BLaER1 (cell line): ENCODE data around the gene PODXL2.
A peak's percentile ranks its signal among the peaks of the same experiment; 100 is the strongest.
"Not testable (repeated sequence)": the region's sequence is repeated elsewhere in the genome, so short reads cannot be mapped to it uniquely, and the experiment has no call there.

Source experiments
- H3K27ac ChIP-seq: shearing (Covaris generic); formaldehyde crosslinking; 2 replicates; pipeline ENCODE4 v1.8.1; 2022
- H3K27me3 ChIP-seq: shearing (Covaris generic); formaldehyde crosslinking; 2 replicates; pipeline ENCODE4 v1.8.1; 2022
- H3K36me3 ChIP-seq: shearing (Covaris generic); formaldehyde crosslinking; 2 replicates; pipeline ENCODE4 v1.8.1; 2022
- H3K4me1 ChIP-seq: shearing (Covaris generic); formaldehyde crosslinking; 2 replicates; pipeline ENCODE4 v1.8.1; 2022
- H3K4me2 ChIP-seq: shearing (Covaris generic); formaldehyde crosslinking; 2 replicates; pipeline ENCODE4 v1.8.1; 2022
- H3K4me3 ChIP-seq: shearing (Covaris generic); formaldehyde crosslinking; 2 replicates; pipeline ENCODE4 v1.8.1; 2022
- H3K9ac ChIP-seq: shearing (Covaris generic); formaldehyde crosslinking; 2 replicates; pipeline ENCODE4 v1.8.1; 2022
- H3K9me3 ChIP-seq: shearing (Covaris generic); formaldehyde crosslinking; 2 replicates; pipeline ENCODE4 v1.8.1; 2022
- H4K20me1 ChIP-seq: shearing (Covaris generic); formaldehyde crosslinking; 2 replicates; pipeline ENCODE4 v1.8.1; 2022
- Cebpa-rat ChIP-seq: shearing (Covaris generic); IDR thresholded peaks from 2 replicates; pipeline ENCODE4 v1.8.1; 2022

The PODXL2 gene

DNA sequence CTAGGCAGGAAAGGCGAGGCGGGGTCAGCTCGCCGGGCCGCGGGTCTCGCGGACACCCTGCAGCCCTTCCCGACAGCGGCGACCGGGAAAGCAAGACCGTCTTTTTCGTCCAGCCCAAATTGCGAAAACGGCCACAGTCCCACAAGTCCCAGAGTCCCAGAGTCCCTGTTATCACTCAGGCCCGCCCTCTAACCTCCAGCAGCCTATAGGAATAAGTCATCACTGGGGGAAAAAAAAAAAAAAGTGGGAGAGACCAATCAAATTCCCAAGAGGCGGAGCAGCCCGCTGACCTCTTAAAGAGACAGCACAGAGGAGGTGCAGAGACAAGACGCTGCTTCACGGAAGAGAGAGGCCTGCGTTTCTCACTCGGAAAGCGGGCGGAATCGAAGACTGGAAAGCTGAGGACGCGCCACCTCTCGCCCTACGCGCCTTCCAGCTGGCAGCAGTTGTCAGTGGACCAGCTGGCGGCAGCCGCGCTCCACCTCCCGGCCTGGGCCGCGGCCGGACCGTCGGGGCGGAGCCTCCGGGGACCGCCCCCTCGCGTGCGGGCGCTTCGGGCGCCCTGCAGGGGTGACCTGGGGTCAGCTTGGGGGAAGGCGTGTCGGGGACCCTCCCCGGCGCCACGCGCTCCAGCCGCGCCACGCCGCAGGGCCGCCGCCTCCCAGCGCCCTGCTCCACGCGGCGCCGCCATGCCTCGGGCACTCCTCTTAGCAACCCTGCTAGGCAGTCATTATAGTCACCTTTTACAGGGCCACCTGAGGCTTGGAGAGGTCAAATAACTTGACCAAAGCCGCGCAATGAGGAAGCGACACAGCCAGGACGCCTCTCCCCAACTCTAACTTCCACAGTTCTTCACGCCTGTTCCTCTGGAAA lies 38.2 kb upstream of the PODXL2 start, which contains the start of gene TPRA1:
Gene TPRA1, minus strand, starts transcription at position 141 of the 873 bp plus-strand sequence. CDS start 10,587 bp downstream, outside the sequence.
- H3K4me2 ChIP-seq, result peak within 1 kb of the TSS; percentile 100
- peaks cover 46% of the 10 kb centered on the region for H4K20me1 ChIP-seq
- H3K36me3 ChIP-seq, result peaks cover 22% of the 10 kb centered on the region
- peaks cover 39% of the 10 kb centered on the region for H3K4me1 ChIP-seq
- H3K27me3 ChIP-seq, result no peaks in the 10 kb centered on the region
- peak within 1 kb of the TSS; percentile 94 for H3K27ac ChIP-seq
- no peak for TF ChIP-seq Cebpa-rat
- peak within 1 kb of the TSS; percentile 99 for H3K4me3 ChIP-seq
- peak within 1 kb of the TSS; percentile 95 for H3K9ac ChIP-seq
- H3K9me3 ChIP-seq, result no peaks in the 10 kb centered on the region

DNA sequence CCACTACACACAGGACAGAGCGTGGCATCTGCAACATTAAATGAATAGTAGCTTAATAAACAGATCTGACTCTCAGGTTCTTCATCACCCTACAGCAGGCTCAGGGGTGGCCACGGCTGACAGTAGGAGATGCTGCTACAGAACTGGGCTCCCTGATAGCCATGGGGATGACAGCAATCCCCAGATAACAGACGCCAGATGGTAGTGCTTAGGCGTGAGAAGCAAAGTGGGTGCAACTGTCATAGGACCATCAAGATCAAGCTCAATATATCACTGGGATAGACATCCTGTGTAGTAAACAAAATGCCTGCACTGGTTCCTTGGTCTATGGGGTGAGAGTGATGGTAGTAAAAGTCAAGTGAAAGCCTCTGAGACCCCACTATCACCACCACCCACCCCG lies 35.8 kb upstream of the PODXL2 start:
- Histone ChIP-seq H3K4me2 (no peak overlapping the region), H3K4me3 (no peak overlapping the region), H3K27me3 (no peaks in the 10 kb centered on the region), H4K20me1 (peaks cover 22% of the 10 kb centered on the region), H3K4me1 (peaks cover 39% of the 10 kb centered on the region), H3K9ac (no peak overlapping the region), H3K9me3 (no peaks in the 10 kb centered on the region), H3K27ac (no peak overlapping the region), H3K36me3 (no peaks in the 10 kb centered on the region)
- TF ChIP-seq Cebpa-rat, result no peak

DNA sequence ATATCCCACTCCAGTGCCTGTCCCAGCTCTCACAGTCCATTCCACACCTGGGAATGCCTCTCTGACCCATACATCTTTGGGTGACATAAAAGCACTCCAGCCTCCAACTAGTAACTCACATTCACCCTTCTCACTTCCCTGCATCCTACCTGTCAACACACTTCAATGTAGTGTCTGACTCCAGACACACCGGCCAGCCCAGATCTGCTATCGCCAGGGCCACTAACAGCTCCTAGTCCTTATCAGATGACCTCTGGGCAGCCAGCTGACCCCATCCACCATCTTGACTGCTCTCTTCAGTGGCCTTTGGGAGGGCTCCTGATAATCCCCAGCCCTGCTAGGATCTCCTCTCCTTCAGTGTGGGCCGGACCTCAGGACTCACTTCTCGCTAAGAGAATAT lies 33.7 kb upstream of the PODXL2 start:
- H3K4me3 ChIP-seq, result no peak overlapping the region
- H3K4me1 ChIP-seq, result peaks cover 44% of the 10 kb centered on the region
- H3K4me2 ChIP-seq, result no peak overlapping the region
- no peak overlapping the region for H3K9ac ChIP-seq
- H3K27ac ChIP-seq, result no peak overlapping the region
- H3K36me3 ChIP-seq, result peaks cover 12% of the 10 kb centered on the region
- H3K9me3 ChIP-seq, result no peaks in the 10 kb centered on the region
- TF ChIP-seq Cebpa-rat, result no peak
- no peaks in the 10 kb centered on the region for H3K27me3 ChIP-seq
- peaks cover under 1% of the 10 kb centered on the region for H4K20me1 ChIP-seq

DNA sequence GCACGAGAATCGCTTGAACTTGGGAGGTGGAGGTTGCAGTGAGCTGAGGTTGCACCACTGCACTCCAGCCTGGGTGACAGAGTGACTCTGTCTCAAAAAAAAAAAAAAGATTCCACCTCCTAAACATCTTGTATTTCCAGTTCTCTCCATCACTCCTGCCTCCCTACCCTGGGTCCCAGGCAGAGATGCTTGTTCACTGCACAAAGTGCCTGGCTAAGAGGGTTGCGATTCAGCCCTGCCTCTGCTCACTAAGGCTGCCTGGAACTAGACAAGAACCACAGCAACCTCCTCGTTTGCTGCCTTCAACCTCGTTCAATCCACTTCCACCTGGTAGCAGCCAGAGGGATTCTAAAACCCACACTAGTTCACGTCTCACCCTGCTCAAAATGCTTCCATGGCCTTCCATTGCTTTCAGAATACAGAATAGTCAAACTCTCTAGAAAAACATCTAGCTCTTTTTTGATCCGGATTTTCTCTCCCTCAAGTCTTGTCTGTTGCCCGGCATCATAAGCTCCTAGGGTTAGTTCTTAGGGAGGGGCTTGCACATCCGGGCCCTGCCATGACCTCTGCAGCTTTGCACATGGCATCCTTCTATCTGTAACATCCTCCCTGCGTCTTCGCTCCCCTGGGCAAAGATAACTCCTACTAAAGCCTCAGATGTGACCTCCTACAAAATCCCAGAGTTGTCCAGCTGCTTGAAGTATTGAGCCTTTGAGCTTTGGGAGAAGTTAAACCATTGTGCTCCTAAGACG lies 31.8 kb upstream of the PODXL2 start:
- Histone ChIP-seq H3K4me3 (peak overlapping the region; percentile 84), H3K27ac (peak overlapping the region; percentile 99), H3K9me3 (no peaks in the 10 kb centered on the region), H3K4me1 (peaks cover 51% of the 10 kb centered on the region), H3K4me2 (peak overlapping the region; percentile 96), H3K36me3 (peaks cover 31% of the 10 kb centered on the region), H3K9ac (peak overlapping the region; percentile 99; the same call in 1 of the 2 replicates), H3K27me3 (no peaks in the 10 kb centered on the region), H4K20me1 (peaks cover 10% of the 10 kb centered on the region)
- TF ChIP-seq Cebpa-rat, result no peak

DNA sequence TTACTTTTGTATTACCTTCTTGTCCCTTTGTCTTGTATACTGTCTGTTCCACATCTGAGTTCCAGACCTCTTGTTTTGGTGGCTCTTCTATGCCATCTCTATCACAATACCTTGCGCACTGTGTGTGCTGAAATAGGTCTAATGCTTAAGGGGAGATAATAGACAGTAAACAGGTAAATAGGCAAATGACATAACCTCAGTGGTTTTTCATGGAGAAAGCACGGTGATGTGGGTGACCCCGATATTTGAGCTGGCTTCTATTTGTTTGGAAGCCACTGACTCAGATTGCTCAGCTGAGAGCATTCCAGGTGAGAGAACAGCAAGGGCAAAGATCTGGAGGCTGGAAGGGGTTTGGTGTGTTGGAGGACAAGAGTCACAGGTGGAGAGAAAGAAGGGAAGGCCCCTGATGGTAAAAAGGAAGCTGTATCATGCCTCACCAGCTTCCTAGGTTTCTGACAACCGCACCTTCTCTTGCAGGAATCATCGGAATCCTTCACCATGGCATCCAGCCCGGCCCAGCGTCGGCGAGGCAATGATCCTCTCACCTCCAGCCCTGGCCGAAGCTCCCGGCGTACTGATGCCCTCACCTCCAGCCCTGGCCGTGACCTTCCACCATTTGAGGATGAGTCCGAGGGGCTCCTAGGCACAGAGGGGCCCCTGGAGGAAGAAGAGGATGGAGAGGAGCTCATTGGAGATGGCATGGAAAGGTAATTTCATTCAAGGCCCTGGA lies 30.0 kb upstream of the PODXL2 start:
- Histone ChIP-seq H3K36me3 (peaks cover 49% of the 10 kb centered on the region), H3K27me3 (no peaks in the 10 kb centered on the region), H3K9ac (peak overlapping the region; percentile 99), H3K4me3 (peak overlapping the region; percentile 84), H3K27ac (peak overlapping the region; percentile 99), H3K4me1 (peaks cover 53% of the 10 kb centered on the region), H3K9me3 (no peaks in the 10 kb centered on the region), H4K20me1 (peaks cover 23% of the 10 kb centered on the region), H3K4me2 (peak overlapping the region; percentile 96)
- TF ChIP-seq Cebpa-rat, result no peak

DNA sequence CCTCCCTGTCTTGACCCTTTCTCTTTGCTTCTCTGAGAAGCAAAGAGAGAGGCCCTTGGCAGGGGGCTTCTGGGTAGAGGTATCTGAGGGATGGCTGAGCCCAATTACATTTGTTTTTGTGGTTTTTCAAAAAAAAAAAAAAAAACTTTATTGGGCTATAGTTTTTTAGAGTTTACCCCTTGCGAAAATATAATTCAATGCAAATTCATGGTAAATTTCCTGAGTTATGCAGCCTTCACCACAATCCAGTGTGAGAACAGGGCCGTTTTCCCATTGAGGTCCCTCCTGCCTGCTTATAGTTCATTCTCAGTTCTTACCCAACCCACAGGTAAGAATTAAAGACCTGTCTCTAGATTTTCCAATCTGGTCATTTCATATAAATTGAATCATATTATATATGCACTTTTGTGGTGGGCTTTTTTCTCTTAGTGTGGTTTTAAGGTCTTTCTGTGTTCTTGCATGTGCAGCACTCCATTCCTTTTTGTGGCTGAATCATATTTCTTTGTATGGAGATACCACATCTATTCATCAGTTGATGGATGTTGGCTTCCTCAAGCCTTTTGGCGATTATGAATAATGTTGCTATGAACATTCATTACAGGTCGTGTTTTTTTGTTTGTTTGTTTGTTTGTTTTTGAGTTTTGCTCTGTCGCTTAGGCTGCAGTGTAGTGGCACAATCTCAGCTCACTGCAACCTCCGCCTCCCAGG lies 28.1 kb upstream of the PODXL2 start:
- TF ChIP-seq Cebpa-rat, result no peak
- Histone ChIP-seq H3K4me2 (peak overlapping the region; percentile 96), H4K20me1 (peaks cover 36% of the 10 kb centered on the region), H3K4me3 (no peak overlapping the region), H3K9me3 (no peaks in the 10 kb centered on the region), H3K4me1 (peaks cover 53% of the 10 kb centered on the region), H3K27me3 (no peaks in the 10 kb centered on the region), H3K27ac (no peak overlapping the region; the same call in 1 of the 2 replicates), H3K36me3 (peaks cover 68% of the 10 kb centered on the region), H3K9ac (peak overlapping the region; percentile 99; the same call in 1 of the 2 replicates)

DNA sequence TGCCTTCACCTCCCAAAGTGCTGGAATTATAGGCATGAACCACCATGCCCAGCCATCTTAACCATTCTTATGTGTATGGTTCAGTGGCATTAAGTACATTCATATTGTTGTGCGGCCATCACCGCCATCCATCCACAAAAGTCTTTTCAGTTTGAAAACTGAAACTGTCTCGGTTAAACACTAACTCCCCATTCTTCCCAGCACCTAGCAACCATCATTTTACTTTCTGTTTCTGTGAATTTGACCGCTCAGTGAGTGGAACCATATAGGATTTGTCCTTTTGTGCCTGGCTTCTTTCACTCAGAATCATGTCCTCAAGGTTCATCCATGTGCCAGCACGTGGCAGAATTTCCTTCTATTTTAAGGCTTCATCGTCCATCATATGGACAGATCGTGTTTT lies 24.9 kb upstream of the PODXL2 start:
- Histone ChIP-seq H3K4me1 (peaks cover 54% of the 10 kb centered on the region), H3K27ac (no peak overlapping the region), H4K20me1 (peaks cover 61% of the 10 kb centered on the region), H3K27me3 (no peaks in the 10 kb centered on the region), H3K4me2 (no peak overlapping the region), H3K36me3 (peaks cover 100% of the 10 kb centered on the region), H3K9ac (no peak overlapping the region), H3K4me3 (no peak overlapping the region), H3K9me3 (no peaks in the 10 kb centered on the region)
- TF ChIP-seq Cebpa-rat, result no peak

DNA sequence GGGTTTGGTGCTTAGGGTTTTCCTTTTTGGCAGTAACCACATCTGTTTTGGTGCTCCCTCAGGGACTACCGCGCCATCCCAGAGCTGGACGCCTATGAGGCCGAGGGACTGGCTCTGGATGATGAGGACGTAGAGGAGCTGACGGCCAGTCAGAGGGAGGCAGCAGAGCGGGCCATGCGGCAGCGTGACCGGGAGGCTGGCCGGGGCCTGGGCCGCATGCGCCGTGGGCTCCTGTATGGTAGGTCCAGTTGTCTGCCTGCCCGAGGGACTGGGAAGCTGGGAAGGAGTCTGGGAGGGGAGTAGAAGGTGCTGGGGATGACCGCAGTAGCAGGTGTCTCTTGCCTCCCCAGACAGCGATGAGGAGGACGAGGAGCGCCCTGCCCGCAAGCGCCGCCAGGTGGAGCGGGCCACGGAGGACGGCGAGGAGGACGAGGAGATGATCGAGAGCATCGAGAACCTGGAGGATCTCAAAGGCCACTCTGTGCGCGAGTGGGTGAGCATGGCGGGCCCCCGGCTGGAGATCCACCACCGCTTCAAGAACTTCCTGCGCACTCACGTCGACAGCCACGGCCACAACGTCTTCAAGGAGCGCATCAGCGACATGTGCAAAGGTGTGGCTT lies 24.3 kb upstream of the PODXL2 start:
- H3K9me3 ChIP-seq, result no peaks in the 10 kb centered on the region
- no peak overlapping the region for H3K4me2 ChIP-seq
- peaks cover 54% of the 10 kb centered on the region for H3K4me1 ChIP-seq
- H3K4me3 ChIP-seq, result no peak overlapping the region
- no peak for TF ChIP-seq Cebpa-rat
- peaks cover 66% of the 10 kb centered on the region for H4K20me1 ChIP-seq
- no peak overlapping the region for H3K27ac ChIP-seq
- H3K36me3 ChIP-seq, result peaks cover 100% of the 10 kb centered on the region
- no peak overlapping the region for H3K9ac ChIP-seq
- H3K27me3 ChIP-seq, result no peaks in the 10 kb centered on the region

DNA sequence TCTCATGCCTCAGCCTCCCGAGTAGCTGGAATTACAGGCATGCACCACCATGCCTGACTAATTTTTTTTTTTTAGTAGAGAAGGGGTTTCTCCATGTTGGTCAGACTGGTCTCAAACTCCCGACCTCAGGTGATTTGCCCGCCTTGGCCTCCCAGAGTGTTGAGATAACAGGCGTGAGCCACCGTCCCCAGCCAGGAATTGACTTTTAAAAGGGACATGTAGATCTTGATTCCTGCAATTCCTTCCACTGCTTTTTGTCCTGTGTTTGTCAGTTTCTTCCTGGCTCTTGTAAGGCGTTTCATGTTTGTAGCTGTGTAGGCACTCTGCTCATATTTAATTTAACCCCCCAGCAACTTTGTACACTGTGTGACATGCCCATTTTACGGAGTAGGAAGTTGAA lies 23.4 kb upstream of the PODXL2 start:
- H3K4me2 ChIP-seq, H3K4me3 ChIP-seq, H3K27me3 ChIP-seq, H3K27ac ChIP-seq, H3K9ac ChIP-seq, H3K9me3 ChIP-seq: not testable (repeated sequence)
- Histone ChIP-seq H4K20me1 (peaks cover 72% of the 10 kb centered on the region), H3K4me1 (peaks cover 54% of the 10 kb centered on the region), H3K36me3 (peaks cover 99% of the 10 kb centered on the region)
